ENCODE results near the gene UBE2E2.
A peak's percentile ranks its signal among the peaks of the same experiment; 100 is the strongest.

The UBE2E2 gene

DNA sequence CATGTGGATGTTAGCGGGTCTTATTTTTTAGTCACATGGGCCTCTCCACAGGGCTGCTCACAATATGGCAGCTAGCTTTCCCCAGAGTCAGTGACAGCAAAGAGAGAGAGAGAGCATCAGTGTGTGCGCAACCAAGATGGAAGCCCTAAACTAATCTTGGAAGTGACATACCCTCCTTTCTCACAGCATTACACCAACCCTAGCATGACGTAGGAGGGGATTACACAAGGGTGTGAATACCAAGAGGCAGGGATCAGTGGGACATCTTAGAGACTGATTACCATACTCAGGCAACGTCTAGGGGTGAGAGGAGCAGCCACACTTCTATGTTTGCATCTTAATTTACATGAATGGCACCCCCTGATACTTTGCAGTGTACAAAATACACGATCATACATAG lies 3.5 kb upstream of the UBE2E2 start:
- Histone ChIP-seq H3K36me3 (ENCODE audit: insufficient read depth, low read length) (no peaks in the 10 kb centered on the region), H3K27me3 (ENCODE audit: control insufficient read depth, insufficient read depth, low read length) (peaks cover 20% of the 10 kb centered on the region), H3K4me3 (ENCODE audit: low read length) (no peak overlapping the region)

DNA sequence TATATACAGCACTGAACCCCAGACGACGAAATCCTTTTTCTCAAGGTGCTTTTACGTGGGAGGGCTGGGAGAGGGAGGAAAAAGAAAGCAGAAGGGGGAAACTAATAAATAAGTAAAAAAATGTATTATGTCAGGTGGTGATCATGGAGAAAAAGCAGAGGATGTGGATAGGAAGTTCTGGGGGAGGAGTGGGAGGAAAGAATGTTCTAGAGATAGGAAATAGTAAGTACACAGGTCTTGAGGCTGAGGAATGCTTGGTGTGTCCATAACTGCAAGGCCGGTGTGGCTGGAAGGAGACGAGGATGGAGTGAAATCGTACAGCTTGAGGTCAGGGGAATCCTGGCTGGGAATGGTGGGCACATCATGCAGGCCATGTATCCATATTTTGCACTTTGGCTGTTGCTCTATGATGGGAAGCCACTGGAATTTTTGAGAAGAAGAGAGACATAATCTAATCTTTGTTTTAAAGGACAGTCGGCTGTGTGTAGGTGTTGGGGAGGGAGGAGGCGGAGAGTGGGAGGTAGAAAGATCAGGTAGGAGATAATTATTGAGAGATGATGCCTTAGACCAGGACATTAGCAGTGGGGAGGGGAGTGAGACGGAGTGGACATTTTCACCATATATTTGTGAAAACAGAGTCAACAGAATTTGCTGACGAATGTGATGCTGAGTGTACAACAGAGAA lies 1.8 kb upstream of the UBE2E2 start:
- H3K4me2 ChIP-seq (ENCODE audit: low read length): no peak overlapping the region

More for the DNA sequence above, 3.5 kb upstream of the UBE2E2 start:
- no peak overlapping the region for H3K4me2 ChIP-seq (ENCODE audit: low read length)
- H3K4me1 ChIP-seq (ENCODE audit: control insufficient read depth, insufficient read depth, low read length): peaks cover 9% of the 10 kb centered on the region
- H3K9me3 ChIP-seq (replicated peaks; ENCODE audit: low read length): no peaks in the 10 kb centered on the region
- H3K9ac ChIP-seq (ENCODE audit: low read depth, low read length): no peak overlapping the region

DNA sequence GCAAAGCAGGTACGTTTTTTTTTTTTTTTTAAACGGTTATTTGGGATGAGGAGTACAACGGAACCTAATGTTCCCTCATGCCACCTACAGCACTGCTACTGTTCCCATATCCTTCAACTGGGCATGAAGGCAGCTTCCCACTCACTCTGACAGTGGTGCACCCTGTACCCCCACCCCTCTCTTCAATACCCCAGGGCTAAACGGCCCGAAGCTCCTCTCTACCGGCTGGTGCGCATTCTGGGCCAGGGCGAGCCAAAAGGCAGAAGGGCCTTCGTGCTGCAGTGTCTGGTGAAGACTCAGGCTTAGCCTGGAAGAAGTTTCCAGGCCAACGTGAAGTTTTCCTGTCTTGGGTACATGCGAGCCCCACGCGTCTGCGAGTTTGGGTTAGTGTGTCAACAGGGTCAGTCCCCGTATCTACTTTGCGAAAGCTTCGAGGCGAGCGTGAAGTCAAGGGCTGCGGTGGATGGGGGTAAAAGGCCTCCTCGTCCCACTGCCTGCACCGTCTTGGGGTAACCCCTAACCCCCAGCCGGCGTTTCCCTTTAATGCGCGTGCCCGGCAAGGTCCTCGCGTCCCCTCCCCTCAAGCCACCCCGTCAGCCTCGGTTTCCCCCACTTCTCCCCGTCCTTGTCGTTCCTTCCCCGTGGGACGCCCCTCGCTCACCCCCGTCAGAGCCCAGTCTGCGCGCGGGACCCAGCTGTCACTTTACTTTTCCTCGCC lies 765 bp upstream of the UBE2E2 start:
- no peaks in the 10 kb centered on the region for H3K36me3 ChIP-seq (ENCODE audit: insufficient read depth, low read length)
- peak overlapping the region; percentile 98 for H3K4me2 ChIP-seq (ENCODE audit: low read length)
- H3K9me3 ChIP-seq (replicated peaks; ENCODE audit: low read length): no peaks in the 10 kb centered on the region
- peak overlapping the region; percentile 89 for H3K4me3 ChIP-seq (ENCODE audit: low read length)
- peaks cover 3% of the 10 kb centered on the region for H3K27me3 ChIP-seq (ENCODE audit: control insufficient read depth, insufficient read depth, low read length)
- peaks cover 12% of the 10 kb centered on the region for H3K4me1 ChIP-seq (ENCODE audit: control insufficient read depth, insufficient read depth, low read length)
- peak overlapping the region; percentile 88 for H3K9ac ChIP-seq (ENCODE audit: low read depth, low read length)

More for the DNA sequence above, 1.8 kb upstream of the UBE2E2 start:
- Histone ChIP-seq H3K27me3 (ENCODE audit: control insufficient read depth, insufficient read depth, low read length) (peaks cover 3% of the 10 kb centered on the region), H3K4me1 (ENCODE audit: control insufficient read depth, insufficient read depth, low read length) (peaks cover 12% of the 10 kb centered on the region), H3K4me3 (ENCODE audit: low read length) (no peak overlapping the region), H3K9me3 (replicated peaks; ENCODE audit: low read length) (no peaks in the 10 kb centered on the region), H3K36me3 (ENCODE audit: insufficient read depth, low read length) (no peaks in the 10 kb centered on the region), H3K9ac (ENCODE audit: low read depth, low read length) (no peak overlapping the region)

DNA sequence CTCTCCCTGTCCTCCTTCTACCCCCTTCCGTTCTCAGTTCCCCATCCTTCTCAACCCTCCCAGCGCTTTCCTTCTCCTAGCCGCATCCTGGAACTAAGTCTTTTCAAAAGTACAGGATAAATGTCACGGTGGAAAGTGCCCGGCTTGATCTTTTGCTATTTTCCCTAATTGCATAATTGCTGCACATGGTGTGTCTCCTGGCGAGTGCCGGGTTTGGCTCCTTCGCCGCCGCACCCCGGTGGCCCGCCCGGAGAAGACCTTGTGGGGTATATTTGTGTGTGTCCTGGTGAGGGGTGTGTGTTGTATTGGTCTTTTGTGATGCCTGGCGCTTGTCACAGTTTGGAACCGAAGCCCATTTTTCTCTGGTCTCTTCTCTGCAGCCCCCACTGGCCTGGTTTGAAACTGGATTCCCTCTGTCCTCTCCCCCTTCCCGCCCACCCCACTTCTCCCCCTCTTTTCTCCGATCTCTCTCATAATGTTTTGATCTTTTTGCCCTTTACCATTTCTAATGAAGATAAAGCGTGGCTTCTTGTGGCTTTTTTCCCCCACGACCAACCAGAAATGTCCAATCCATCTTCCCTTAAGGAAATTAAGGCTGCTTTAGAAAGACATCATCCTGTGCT lies 692 bp downstream of the UBE2E2 start:
- Histone ChIP-seq H3K9me3 (replicated peaks; ENCODE audit: low read length) (no peaks in the 10 kb centered on the region), H3K4me2 (ENCODE audit: low read length) (peak overlapping the region; percentile 98), H3K9ac (ENCODE audit: low read depth, low read length) (peak overlapping the region; percentile 88), H3K4me1 (ENCODE audit: control insufficient read depth, insufficient read depth, low read length) (peaks cover 12% of the 10 kb centered on the region), H3K36me3 (ENCODE audit: insufficient read depth, low read length) (no peaks in the 10 kb centered on the region), H3K4me3 (ENCODE audit: low read length) (peak overlapping the region; percentile 89), H3K27me3 (ENCODE audit: control insufficient read depth, insufficient read depth, low read length) (peaks cover 3% of the 10 kb centered on the region)

DNA sequence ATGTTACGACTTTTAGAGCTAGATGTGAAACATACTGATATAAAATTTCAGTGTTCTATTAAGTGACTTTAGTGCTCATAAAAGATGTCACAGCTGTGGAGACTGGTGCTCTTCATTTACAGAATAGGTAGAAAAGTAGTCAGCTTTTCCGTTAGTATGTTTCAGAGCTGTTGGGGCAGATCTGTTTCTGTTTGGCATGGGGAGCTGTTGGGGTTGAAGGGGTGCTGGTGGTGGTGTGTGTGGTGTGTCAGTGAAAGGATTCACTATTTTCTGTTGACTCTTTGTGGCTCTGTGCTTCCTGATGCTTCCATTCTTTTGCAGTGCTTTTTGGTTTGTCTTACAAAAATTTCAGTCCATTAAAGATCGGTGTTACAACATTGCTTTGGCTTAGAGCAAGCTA lies 3.2 kb downstream of the UBE2E2 start:
- Histone ChIP-seq H3K27me3 (ENCODE audit: control insufficient read depth, insufficient read depth, low read length) (no peaks in the 10 kb centered on the region), H3K4me2 (ENCODE audit: low read length) (no peak overlapping the region), H3K9ac (ENCODE audit: low read depth, low read length) (no peak overlapping the region), H3K9me3 (replicated peaks; ENCODE audit: low read length) (no peaks in the 10 kb centered on the region), H3K36me3 (ENCODE audit: insufficient read depth, low read length) (peaks cover 3% of the 10 kb centered on the region), H3K4me1 (ENCODE audit: control insufficient read depth, insufficient read depth, low read length) (peaks cover 12% of the 10 kb centered on the region), H3K4me3 (ENCODE audit: low read length) (no peak overlapping the region)

DNA sequence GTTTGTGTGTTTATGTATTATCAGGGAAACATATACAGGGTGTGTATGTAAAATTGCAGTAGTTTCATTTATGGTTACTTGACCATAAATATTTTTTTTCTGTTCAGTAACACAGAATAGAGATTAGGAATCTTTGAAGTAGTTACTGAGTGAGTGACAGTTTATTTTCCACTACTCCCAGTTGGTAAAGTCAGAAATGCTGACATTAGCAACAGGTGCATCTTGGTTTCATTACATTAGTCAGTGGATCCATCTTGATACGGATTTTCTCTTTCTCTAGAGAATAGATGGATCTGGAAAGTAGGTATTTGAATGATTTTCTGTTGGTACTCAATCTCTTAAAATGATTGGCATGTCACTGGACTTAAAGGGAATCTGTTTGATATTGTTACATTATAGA lies 6.0 kb downstream of the UBE2E2 start:
- no peak overlapping the region for H3K9ac ChIP-seq (ENCODE audit: low read depth, low read length)
- no peaks in the 10 kb centered on the region for H3K27me3 ChIP-seq (ENCODE audit: control insufficient read depth, insufficient read depth, low read length)
- peaks cover 3% of the 10 kb centered on the region for H3K36me3 ChIP-seq (ENCODE audit: insufficient read depth, low read length)
- no peaks in the 10 kb centered on the region for H3K9me3 ChIP-seq (replicated peaks; ENCODE audit: low read length)
- peaks cover 6% of the 10 kb centered on the region for H3K4me1 ChIP-seq (ENCODE audit: control insufficient read depth, insufficient read depth, low read length)
- no peak overlapping the region for H3K4me3 ChIP-seq (ENCODE audit: low read length)
- H3K4me2 ChIP-seq (ENCODE audit: low read length): no peak overlapping the region

DNA sequence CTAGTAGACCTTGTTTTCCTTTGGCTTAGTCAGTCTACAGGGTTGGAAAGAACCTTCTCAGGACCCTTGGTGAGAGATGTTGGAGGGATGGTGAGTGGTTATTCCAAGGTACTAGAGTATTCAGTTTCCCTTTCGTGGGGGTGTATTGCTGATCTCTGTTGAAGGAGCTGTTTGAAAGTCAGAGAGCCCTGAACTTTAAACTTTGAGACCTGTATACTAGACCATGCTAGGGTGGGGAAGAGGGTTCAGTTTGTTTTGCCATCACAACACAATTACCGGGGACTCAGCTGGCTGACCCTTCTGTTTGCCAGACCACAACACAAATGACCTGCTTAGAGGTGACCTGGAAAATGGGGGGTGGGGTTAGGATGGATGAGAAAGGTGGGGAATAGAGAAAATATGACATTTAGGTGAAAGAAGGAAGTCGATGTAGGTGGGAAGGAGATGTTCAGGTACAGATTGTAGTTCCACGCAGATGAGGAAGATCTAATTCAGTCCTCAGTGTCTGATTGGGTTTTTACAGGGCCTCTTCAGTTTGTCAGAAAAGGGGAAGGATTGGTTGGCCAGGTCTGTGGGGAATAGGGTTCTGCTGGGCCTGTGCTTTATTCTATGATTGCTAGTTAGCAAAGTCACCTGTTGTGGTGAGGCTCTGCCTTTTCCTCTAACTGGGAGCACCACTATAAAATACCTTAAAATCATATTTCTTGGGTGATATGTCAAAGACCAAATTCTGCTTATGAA lies 6.8 kb downstream of the UBE2E2 start:
- no peaks in the 10 kb centered on the region for H3K27me3 ChIP-seq (ENCODE audit: control insufficient read depth, insufficient read depth, low read length)
- H3K9ac ChIP-seq (ENCODE audit: low read depth, low read length): no peak overlapping the region
- H3K36me3 ChIP-seq (ENCODE audit: insufficient read depth, low read length): peaks cover 3% of the 10 kb centered on the region
- H3K4me2 ChIP-seq (ENCODE audit: low read length): no peak overlapping the region
- no peaks in the 10 kb centered on the region for H3K9me3 ChIP-seq (replicated peaks; ENCODE audit: low read length)
- H3K4me1 ChIP-seq (ENCODE audit: control insufficient read depth, insufficient read depth, low read length): peaks cover under 1% of the 10 kb centered on the region
- no peak overlapping the region for H3K4me3 ChIP-seq (ENCODE audit: low read length)

DNA sequence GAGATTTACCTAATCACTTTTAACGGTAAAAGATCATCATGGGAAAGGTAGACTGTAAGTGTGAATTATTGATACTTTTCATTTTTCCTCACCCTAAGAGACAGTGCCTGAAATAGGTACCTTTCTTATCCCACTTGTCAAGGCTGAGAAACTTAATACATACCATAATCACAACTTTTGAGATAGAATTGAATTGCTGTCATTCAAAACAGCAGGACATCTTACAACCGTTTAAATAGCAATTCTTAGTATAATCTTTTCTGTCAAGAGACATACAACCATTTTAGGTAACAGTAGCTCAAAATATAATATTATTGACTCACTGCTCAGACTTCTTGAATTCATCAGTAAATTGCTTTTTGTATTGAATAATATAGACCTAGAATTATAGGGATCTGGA lies 10.7 kb downstream of the UBE2E2 start:
- no peak overlapping the region for H3K4me3 ChIP-seq (ENCODE audit: low read length)

DNA sequence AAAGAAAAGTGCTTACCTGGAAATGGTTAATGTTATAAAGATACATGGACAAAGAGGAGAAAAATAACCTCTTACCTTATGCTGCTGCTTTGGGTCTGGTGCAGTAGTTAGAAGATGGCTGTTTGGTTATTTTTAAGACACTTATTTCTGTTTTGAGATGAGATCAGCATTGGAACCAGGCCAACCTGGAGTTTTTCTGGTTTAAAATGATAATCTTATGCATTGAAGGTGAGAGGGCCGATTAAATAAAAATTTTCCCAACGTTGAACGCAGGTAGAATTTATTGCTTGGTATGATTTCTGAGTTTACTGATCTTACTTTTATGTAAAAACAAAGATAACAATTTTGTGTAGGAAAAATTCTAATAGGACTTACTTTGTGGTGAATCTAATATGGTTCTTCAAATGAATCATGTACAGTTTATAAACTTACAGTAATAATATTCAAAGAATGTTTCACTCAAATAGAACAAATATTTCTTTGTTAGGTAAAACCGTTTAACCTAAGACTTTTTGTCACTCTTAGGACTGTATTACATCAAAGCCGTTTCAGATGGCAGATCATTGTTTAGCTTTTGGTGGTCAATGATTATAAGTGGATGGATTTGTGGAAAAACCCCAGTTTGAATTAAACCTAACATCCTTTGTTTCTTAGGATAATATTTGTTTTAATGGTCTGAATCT lies 14.9 kb downstream of the UBE2E2 start:
- Histone ChIP-seq H3K4me2 (ENCODE audit: low read length) (no peak overlapping the region), H3K36me3 (ENCODE audit: insufficient read depth, low read length) (no peaks in the 10 kb centered on the region), H3K27me3 (ENCODE audit: control insufficient read depth, insufficient read depth, low read length) (no peaks in the 10 kb centered on the region), H3K4me1 (ENCODE audit: control insufficient read depth, insufficient read depth, low read length) (peaks cover 16% of the 10 kb centered on the region), H3K4me3 (ENCODE audit: low read length) (no peak overlapping the region), H3K9me3 (replicated peaks; ENCODE audit: low read length) (no peaks in the 10 kb centered on the region), H3K9ac (ENCODE audit: low read depth, low read length) (no peak overlapping the region)

More for the DNA sequence above, 10.7 kb downstream of the UBE2E2 start:
- no peak overlapping the region for H3K4me2 ChIP-seq (ENCODE audit: low read length)
- H3K36me3 ChIP-seq (ENCODE audit: insufficient read depth, low read length): peaks cover 3% of the 10 kb centered on the region
- no peaks in the 10 kb centered on the region for H3K9me3 ChIP-seq (replicated peaks; ENCODE audit: low read length)
- H3K27me3 ChIP-seq (ENCODE audit: control insufficient read depth, insufficient read depth, low read length): no peaks in the 10 kb centered on the region
- H3K4me1 ChIP-seq (ENCODE audit: control insufficient read depth, insufficient read depth, low read length): peaks cover 10% of the 10 kb centered on the region
- H3K9ac ChIP-seq (ENCODE audit: low read depth, low read length): no peak overlapping the region

DNA sequence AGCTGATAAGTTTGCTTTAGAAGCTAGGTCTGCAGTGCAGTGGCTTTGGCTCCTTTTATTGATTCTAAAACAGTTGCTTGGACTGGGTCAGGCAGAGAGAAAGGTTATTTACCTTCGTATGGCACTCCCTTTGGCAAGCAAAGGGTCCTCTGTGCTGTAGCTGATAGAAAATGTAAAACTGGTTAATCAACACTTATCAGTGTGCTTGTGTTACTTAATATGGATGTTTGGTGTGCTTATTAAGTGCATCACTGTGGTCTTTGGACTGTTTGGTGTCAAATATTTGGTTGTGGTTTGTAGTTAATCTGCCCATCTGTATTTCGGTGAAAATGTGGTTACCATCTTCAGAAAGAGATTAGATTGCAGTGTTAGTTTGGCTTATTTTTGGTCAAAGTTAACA lies 16.0 kb downstream of the UBE2E2 start:
- Histone ChIP-seq H3K4me3 (ENCODE audit: low read length) (no peak overlapping the region), H3K9ac (ENCODE audit: low read depth, low read length) (no peak overlapping the region), H3K27me3 (ENCODE audit: control insufficient read depth, insufficient read depth, low read length) (no peaks in the 10 kb centered on the region), H3K36me3 (ENCODE audit: insufficient read depth, low read length) (no peaks in the 10 kb centered on the region), H3K4me2 (ENCODE audit: low read length) (no peak overlapping the region), H3K9me3 (replicated peaks; ENCODE audit: low read length) (peaks cover 5% of the 10 kb centered on the region), H3K4me1 (ENCODE audit: control insufficient read depth, insufficient read depth, low read length) (peaks cover 16% of the 10 kb centered on the region)

DNA sequence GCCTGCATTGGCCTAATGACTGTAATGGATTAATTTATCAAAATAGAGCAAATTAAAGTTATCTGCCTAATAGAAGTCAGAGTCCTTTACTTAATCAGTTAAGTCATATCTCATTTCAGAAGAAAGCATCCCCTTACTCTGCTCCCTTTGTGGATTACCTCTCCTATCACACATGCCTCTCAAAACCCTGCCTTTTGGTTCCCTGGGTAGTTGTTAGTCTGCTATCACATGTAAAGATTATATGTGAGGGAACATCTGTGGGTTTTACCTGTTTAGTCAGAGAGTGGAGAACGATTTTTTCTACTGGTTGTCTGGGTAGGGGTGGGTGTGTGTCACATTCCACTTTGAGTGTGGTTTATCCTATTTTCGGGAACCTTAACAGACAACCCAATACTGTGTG lies 16.4 kb downstream of the UBE2E2 start:
- no peak overlapping the region for H3K4me3 ChIP-seq (ENCODE audit: low read length)
- H3K27me3 ChIP-seq (ENCODE audit: control insufficient read depth, insufficient read depth, low read length): no peaks in the 10 kb centered on the region
- H3K9me3 ChIP-seq (replicated peaks; ENCODE audit: low read length): peaks cover 5% of the 10 kb centered on the region
- no peak overlapping the region for H3K9ac ChIP-seq (ENCODE audit: low read depth, low read length)
- no peaks in the 10 kb centered on the region for H3K36me3 ChIP-seq (ENCODE audit: insufficient read depth, low read length)
- H3K4me1 ChIP-seq (ENCODE audit: control insufficient read depth, insufficient read depth, low read length): peaks cover 16% of the 10 kb centered on the region
- H3K4me2 ChIP-seq (ENCODE audit: low read length): no peak overlapping the region
